ENCODE measurements around the gene RBM19. TPM values are rescaled to one million over a fixed set of nuclear protein-coding genes. Genes with fewer than 3 reads are reported as not detected.

RBM19 gene
- total RNA-seq, 4 donors from 2014 or later, result 20.7 to 41.1 (median 23.4) TPM

GRCh38 chr12:113867258-113867657, 98.9 kb downstream of the RBM19 start:
- DNase-seq (ENCODE audit: low spot score in 2 of 2), result no peak
- 85 to 91% methylated on average over 6 of the region's 6 CpGs for WGBS, 2 donors
- no peak overlapping the region for H3K4me3 ChIP-seq (ENCODE audit: low read depth, poor library complexity, severe bottlenecking)
- TF ChIP-seq CTCF (IDR thresholded peaks at IDR 0.05), result no peak
- no peak for TF ChIP-seq POLR2A (IDR thresholded peaks at IDR 0.05)
- intact Hi-C loops (cut with DNase I; ENCODE audit: low total_unique reads), result no loop called here

- no peak overlapping the region for H3K4me3 ChIP-seq (ENCODE audit: low read depth, poor library complexity, severe bottlenecking)
- WGBS, 2 donors, result 71 to 93% methylated on average over 1 of the region's 1 CpG
- DNase-seq (ENCODE audit: low spot score in 2 of 2), result no peak
- TF ChIP-seq CTCF (IDR thresholded peaks at IDR 0.05), result no peak
- intact Hi-C loops (cut with DNase I; ENCODE audit: low total_unique reads), result no loop called here
Observed at GRCh38 chr12:113866496-113866895, 99.6 kb downstream of the RBM19 start.

GRCh38 chr12:113863455-113863845, 102.7 kb downstream of the RBM19 start:
- no peak for TF ChIP-seq CTCF (IDR thresholded peaks at IDR 0.05)
- no peak for TF ChIP-seq POLR2A (IDR thresholded peaks at IDR 0.05)
- intact Hi-C loops (cut with DNase I; ENCODE audit: low total_unique reads), result no loop called here
- no peak for DNase-seq (ENCODE audit: low spot score in 2 of 2)
- WGBS, 2 donors, result 56 to 78% methylated on average over 2 of the region's 2 CpGs
- H3K4me3 ChIP-seq (ENCODE audit: low read depth, poor library complexity, severe bottlenecking), result no peak overlapping the region

- WGBS, 2 donors, result 60 to 66% methylated on average over 18 of the region's 18 CpGs
- intact Hi-C loops (cut with DNase I; ENCODE audit: low total_unique reads), result no loop called here
- H3K4me3 ChIP-seq (ENCODE audit: low read depth, poor library complexity, severe bottlenecking), result no peak overlapping the region
- no peak for DNase-seq (ENCODE audit: low spot score in 2 of 2)
- TF ChIP-seq CTCF (IDR thresholded peaks at IDR 0.05) (no peak), POLR2A (IDR thresholded peaks at IDR 0.05) (no peak)
Observed at GRCh38 chr12:113862590-113863454, 103.3 kb downstream of the RBM19 start.

GRCh38 chr12:113861708-113862312, 104.3 kb downstream of the RBM19 start:
- no peak overlapping the region for H3K4me3 ChIP-seq (ENCODE audit: low read depth, poor library complexity, severe bottlenecking)
- TF ChIP-seq CTCF (IDR thresholded peaks at IDR 0.05) (no peak), POLR2A (IDR thresholded peaks at IDR 0.05) (no peak)
- intact Hi-C loops (cut with DNase I; ENCODE audit: low total_unique reads), result no loop called here
- no peak for DNase-seq (ENCODE audit: low spot score in 2 of 2)
- WGBS, 2 donors, result 90 to 94% methylated on average over 9 of the region's 9 CpGs

Measured in lower leg skin (tissue), 4 donors.